GM23338 (cell line): ENCODE results near the gene COL6A1. TPM values are rescaled to one million over a fixed set of nuclear protein-coding genes. Genes with fewer than 3 reads are reported as not detected.

Experiments
- ATAC-seq: fragments of 200-7000 bp; cut with Tn5 transposase; 3 replicates; pipeline ENCODE4 v1.9.1; 2020
- DNase-seq: peaks from one replicate; pipeline ENCODE4 v3.0.0-alpha.2; 2015; ENCODE audit warnings: low spot score
- H2AFZ ChIP-seq: fragments of 200-600 bp; sonication (generic); 2 replicates; pipeline ENCODE4 v1.8.0; 2016; ENCODE audit warnings: antibody characterized with exemption, mild to moderate bottlenecking, moderate library complexity
- H3F3A ChIP-seq: fragments of 200-600 bp; sonication (generic); replicated peaks from 2 replicates; pipeline ENCODE4 v1.8.0; 2017; ENCODE audit warnings: antibody characterized with exemption, mixed run types, low read depth
- H3K27ac ChIP-seq: fragments of 200-600 bp; sonication (generic); 2 replicates; pipeline ENCODE4 v1.6.1; 2016; ENCODE audit warnings: low read depth
- H3K27me3 ChIP-seq: fragments of 200-600 bp; sonication (generic); 2 replicates; pipeline ENCODE4 v1.8.0; 2016; ENCODE audit warnings: mild to moderate bottlenecking, mixed run types, moderate library complexity; ENCODE audit not compliant: insufficient read depth
- H3K36me3 ChIP-seq: fragments of 200-600 bp; sonication (generic); 2 replicates; pipeline ENCODE4 v1.8.0; 2016; ENCODE audit warnings: mild to moderate bottlenecking; ENCODE audit not compliant: insufficient read depth
- H3K4me1 ChIP-seq: fragments of 200-600 bp; sonication (generic); 2 replicates; pipeline ENCODE4 v1.8.0; 2016; ENCODE audit warnings: mild to moderate bottlenecking, moderate library complexity; ENCODE audit not compliant: insufficient read depth
- H3K4me2 ChIP-seq: fragments of 200-600 bp; sonication (generic); 2 replicates; pipeline ENCODE4 v1.7.1; 2017; ENCODE audit warnings: mixed run types
- H3K4me3 ChIP-seq: fragments of 200-600 bp; sonication (generic); 2 replicates; pipeline ENCODE4 v1.6.1; 2016; ENCODE audit warnings: mixed run types
- H3K79me2 ChIP-seq: fragments of 200-600 bp; sonication (generic); replicated peaks from 2 replicates; pipeline ENCODE4 v1.8.0; 2017; ENCODE audit warnings: mild to moderate bottlenecking; ENCODE audit not compliant: insufficient read depth
- H3K9me2 ChIP-seq: fragments of 200-600 bp; sonication (generic); 2 replicates; pipeline ENCODE4 v1.8.0; 2017; ENCODE audit not compliant: insufficient read depth
- H4K20me1 ChIP-seq: fragments of 200-600 bp; sonication (generic); replicated peaks from 2 replicates; pipeline ENCODE4 v1.8.0; 2017; ENCODE audit warnings: mild to moderate bottlenecking; ENCODE audit not compliant: insufficient read depth
- H3K27ac Mint-ChIP-seq: 2 replicates; pipeline ENCODE4 v1.8.0; 2020; ENCODE audit warnings: inconsistent platforms, mild to moderate bottlenecking, moderate library complexity, mixed read lengths
- H3K27me3 Mint-ChIP-seq: 3 replicates; pipeline ENCODE4 v1.8.0; 2022; ENCODE audit warnings: low read depth, mild to moderate bottlenecking, moderate library complexity, mixed read lengths, inconsistent platforms; ENCODE audit not compliant: insufficient read depth, poor library complexity
- H3K36me3 Mint-ChIP-seq: 3 replicates; pipeline ENCODE4 v1.8.0; 2021; ENCODE audit warnings: low read depth, mild to moderate bottlenecking, inconsistent platforms, moderate library complexity, mixed read lengths
- H3K4me1 Mint-ChIP-seq: 3 replicates; pipeline ENCODE4 v1.8.0; 2020; ENCODE audit warnings: mild to moderate bottlenecking, inconsistent platforms, mixed read lengths
- H3K4me3 Mint-ChIP-seq: 3 replicates; pipeline ENCODE4 v1.8.0; 2021; ENCODE audit warnings: moderate library complexity, mild to moderate bottlenecking, inconsistent platforms, mixed read lengths
- H3K9me3 Mint-ChIP-seq: 3 replicates; pipeline ENCODE4 v1.8.0; 2020; ENCODE audit warnings: moderate library complexity, mild to moderate bottlenecking, inconsistent platforms, mixed read lengths
- EZH2 ChIP-seq: fragments of 200-600 bp; sonication (generic); IDR thresholded peaks from one replicate; pipeline ENCODE4 v1.8.0; 2017; ENCODE audit warnings: antibody characterized with exemption, mild to moderate bottlenecking, low read depth; ENCODE audit not compliant: unreplicated experiment
- JUNB ChIP-seq: IDR thresholded peaks from one replicate; pipeline ENCODE4 v1.6.1; 2016; ENCODE audit warnings: antibody characterized with exemption; ENCODE audit not compliant: unreplicated experiment
- NANOG ChIP-seq: IDR thresholded peaks from 2 replicates; pipeline ENCODE4 v1.6.1; 2016; ENCODE audit warnings: antibody characterized with exemption, borderline replicate concordance
- ZNF462 ChIP-seq: fragments of 250-450 bp; sonication (Bioruptor Pico); IDR thresholded peaks from 2 replicates; pipeline ENCODE4 v1.5.0; 2020; ENCODE audit warnings: mild to moderate bottlenecking, moderate library complexity
- polyA plus RNA-seq: library from polyadenylated mRNA; unstranded; fragments of >200 nt; fragmentation: Nextera tagmentation; extraction: Ambion mirVana; gene quantifications from 2 replicates; pipeline ENCODE4 v1.2.1, GENCODE V29; 2016
- total RNA-seq: library from RNA; depleted of rRNA; stranded (reverse); fragments of >200 nt; shearing (Covaris generic); gene quantifications from 2 replicates; pipeline ENCODE4 v1.2.3, GENCODE V29; 2014

COL6A1 gene
- total and polyA plus RNA-seq, 2 experiments from 2014 or later: 76.0 to 180 TPM

GRCh38 chr21:46049890-46050667, 68.5 kb downstream of the COL6A1 start:
- H4K20me1 ChIP-seq: no peaks in the 10 kb centered on the region
- Mint-ChIP-seq H3K4me1 (peaks cover 6% of the 10 kb centered on the region), H3K27me3 (peaks cover 2% of the 10 kb centered on the region), H3K36me3 (peaks cover 3% of the 10 kb centered on the region; the same call in 1 of the 3 replicates), H3K4me3 (no peak overlapping the region), H3K9me3 (no peaks in the 10 kb centered on the region; the same call in 2 of the 3 replicates), H3K27ac (peak overlapping the region; percentile 38; the same call in 1 of the 2 replicates)
- H3K36me3 ChIP-seq: no peaks in the 10 kb centered on the region
- no peaks in the 10 kb centered on the region for H3K9me2 ChIP-seq
- DNase-seq: no peak
- H3F3A ChIP-seq: 0 out of 2 replicates have a peak, but pooled peaks cover 5% of the 10 kb centered on the region
- H3K4me2 ChIP-seq: peak overlapping the region; percentile 63; the same call in 1 of the 2 replicates
- H3K4me3 ChIP-seq: no peak overlapping the region
- H3K79me2 ChIP-seq: no peaks in the 10 kb centered on the region
- TF ChIP-seq JUNB (no peak), NANOG (no peak), ZNF462 (CRISPR knock-in tag) (no peak), EZH2 (no peak)
- H2AFZ ChIP-seq: no peak overlapping the region
- H3K27ac ChIP-seq: peak overlapping the region; percentile 7; the same call in 1 of the 2 replicates
- ATAC-seq: no peak
- H3K27me3 ChIP-seq: no peaks in the 10 kb centered on the region
- peaks cover 11% of the 10 kb centered on the region; the same call in 1 of the 2 replicates for H3K4me1 ChIP-seq
